ENCODE results near the gene TMEM92.
"Not testable (repeated sequence)": the region's sequence is repeated elsewhere in the genome, so short reads cannot be mapped to it uniquely, and the experiment has no call there.

TMEM92 gene

DNA sequence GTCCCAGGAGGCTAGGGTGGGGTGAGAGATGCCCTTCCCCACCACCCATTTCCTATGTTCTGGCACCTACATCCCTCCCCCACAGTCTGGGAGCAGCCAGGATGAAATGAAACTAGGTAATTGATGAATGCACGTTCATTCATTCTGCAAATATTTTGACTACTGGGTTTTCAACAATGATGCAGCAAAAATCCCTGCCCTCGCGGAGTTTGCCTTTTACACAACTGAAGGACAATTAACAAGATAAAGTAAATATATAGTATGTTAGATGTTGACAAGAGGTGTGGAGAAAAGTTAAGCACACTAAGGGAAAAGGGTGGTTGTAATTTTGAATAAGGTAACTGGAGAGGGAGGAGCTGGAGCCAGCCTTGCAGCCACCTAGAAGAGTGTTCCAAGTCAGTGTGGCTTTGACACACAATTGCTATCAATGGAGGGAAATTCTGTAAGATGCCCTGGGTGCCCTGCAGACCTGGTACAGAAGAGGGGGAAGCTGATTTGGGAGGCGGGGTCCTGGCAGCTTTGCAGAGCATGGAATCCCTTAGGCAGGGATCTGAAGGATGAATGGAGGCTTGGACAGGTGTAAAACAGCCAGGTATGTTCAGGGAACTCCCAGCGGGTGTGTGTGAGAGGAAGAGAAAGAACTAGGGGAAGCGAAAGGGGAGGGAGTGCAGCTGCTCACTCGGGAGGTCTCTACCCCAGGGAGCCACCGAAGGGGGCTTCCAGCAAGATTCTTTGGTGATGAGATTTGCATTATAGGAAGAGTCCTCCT is 2.5 kb downstream of the TMEM92 start:
- no peak for DNase-seq (ENCODE audit: low read depth in 2 of 2)

DNA sequence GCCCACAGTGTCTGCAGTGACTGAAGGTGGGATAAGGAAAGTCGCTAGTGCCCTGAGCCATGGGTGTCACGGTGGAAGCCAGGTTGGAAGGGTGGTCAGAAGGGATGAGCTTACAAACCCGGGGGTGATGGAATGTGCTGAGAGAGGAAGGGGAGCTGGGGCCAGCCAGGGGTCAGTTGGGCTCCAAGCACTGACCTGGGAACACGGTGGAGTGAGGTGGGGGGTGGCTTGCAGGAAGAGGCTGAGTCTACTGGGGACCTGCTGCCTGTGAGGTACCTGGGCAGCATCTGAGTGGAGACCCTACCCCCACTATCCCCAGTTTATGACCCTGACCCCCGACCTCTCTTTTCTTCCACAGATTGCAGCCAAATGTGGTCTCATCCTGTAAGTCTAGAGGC is 3.1 kb downstream of the TMEM92 start:
- no peak for DNase-seq (ENCODE audit: low read depth in 2 of 2)

DNA sequence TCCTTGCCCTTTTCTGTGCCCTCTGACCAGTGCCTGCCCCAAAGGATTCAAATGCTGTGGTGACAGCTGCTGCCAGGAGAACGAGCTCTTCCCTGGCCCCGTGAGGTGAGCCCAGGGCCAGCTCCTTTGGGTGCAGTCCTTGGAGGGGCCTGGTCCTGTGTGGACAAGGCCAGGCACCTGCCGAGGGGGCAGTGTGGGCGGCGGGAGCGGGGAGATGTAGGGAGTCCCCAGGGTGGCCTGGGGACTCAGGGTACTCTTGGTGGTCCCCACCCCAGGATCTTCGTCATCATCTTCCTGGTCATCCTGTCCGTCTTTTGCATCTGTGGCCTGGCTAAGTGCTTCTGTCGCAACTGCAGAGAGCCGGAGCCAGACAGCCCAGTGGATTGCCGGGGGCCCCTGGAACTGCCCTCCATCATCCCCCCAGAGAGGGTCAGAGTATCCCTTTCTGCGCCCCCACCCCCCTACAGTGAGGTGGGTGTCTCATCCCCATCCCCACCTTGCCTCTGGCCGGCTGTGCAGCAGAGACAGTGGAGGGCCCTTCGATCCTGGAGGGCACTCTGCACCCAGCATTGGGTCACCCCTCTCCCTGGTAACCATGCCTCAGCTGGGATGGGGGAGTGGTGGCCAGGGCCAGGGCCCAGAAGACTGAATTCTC is 4.4 kb downstream of the TMEM92 start:
- no peak for DNase-seq (ENCODE audit: low read depth in 2 of 2)

DNA sequence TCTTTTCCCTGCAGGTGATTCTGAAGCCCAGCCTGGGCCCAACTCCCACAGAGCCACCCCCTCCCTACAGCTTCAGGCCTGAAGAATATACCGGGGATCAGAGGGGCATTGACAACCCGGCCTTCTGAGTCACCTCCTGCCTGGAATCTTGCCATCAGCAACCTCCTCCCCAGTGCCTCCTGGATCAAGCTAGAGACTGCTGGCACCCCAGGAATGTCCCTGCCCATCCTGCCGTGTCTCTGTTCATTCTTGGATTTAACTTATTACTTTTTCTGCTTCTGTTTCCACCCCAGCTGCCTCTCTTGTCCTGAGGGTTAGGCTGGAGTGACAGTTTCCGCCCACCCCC is 4.9 kb downstream of the TMEM92 start:
- DNase-seq (ENCODE audit: low read depth in 2 of 2): no peak

DNA sequence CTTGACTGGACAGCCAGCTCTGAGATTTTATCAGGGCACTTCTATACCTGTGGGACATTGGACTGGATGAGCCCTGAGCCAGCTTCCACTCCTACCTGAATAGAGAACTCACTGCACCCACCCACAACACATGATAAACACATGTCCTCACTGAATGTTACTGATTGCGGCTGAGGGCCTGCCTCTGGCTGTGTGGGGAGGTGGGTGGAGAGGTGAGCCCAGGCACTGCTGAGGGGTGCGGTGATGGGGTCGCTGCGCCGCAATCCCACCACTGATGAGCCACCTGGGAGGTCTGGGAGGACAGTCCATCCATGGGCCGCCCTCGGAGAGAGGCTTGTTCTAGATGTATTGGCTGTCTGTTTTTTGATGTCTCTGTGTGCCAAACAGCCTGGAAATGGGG is 5.4 kb downstream of the TMEM92 start:
- DNase-seq (ENCODE audit: low read depth in 2 of 2): no peak

DNA sequence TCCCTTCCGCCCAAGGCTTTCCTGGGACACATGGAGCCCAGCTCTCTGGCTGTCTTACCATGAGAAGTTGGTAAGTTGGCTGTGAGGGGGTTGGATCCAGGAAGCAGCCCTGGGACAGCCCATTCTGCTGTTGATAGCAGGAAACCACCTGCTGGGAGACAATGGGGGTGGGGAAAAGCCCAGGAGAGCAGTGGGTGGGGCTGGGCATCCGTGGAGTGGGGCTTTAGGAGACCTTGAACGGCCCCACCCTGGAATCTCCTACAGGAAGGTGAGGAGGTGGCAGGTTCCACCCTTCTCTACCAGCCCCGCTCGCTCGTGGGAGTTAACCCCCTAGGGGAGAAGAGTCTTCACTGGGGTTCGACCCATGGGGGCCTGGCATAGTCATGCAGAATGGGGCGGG is 5.8 kb downstream of the TMEM92 start:
- DNase-seq (ENCODE audit: low read depth in 2 of 2): no peak

DNA sequence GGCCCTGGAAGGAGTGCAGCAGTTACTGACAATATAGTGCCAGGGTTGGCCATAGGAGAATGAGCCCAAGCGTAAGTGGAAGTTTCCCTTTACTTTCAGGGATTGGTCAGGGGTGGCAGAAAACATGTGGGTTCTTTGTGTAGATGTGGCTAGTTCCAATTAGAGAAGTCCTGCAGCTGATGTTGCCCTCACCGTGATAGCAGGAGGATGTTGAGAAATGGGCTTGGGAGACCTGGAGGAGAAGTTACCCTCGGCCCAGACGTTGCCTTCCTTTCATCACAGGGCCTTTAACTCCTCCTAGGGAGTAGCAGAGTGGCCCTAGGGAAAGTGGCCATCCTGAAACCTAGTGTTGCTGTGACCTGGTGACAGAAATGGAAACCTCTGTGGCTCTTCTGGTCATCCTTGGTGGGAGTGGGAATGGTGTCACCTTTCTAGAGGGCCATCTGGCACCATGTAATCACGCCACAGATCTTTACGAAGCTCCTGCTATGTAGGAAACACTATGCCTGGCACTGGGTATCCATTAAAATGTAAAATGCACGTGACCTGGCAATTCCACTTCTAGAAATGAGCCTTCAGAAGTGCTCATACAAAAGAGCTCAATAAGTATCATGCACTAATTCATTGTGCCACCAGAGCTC is 6.7 kb downstream of the TMEM92 start:
- no peak for DNase-seq (ENCODE audit: low read depth in 2 of 2)

DNA sequence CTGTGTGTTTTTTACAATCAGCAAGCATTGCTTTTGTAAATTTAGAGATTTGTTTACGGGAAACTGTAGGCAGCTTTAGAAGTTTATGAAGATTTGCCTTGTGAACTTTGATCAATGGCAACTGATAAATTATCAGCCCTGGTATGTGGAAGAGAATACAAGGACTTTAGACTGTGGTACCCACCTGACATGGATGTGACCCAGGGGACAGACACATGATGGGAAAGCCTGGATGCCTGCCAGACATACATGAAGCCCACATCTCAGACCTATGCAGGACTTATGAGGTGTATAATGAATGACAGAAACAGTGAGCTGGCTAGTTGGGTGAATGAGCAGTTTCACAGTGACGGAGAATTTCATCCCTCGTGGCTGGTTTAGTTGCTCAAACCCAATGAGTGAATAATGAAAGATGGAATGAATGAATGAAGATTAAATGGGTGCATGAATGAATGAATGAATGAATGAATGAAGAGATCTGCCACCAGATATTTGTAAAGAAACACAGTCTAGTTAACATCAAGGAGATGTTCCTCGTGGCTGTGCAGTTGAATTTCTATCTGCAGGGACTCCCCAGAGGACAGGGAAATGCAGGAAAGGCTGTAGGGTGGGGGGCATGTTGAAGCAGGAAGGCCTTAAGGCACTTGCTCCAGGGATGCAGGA is 7.6 kb downstream of the TMEM92 start:
- no peak for DNase-seq (ENCODE audit: low read depth in 2 of 2)

DNA sequence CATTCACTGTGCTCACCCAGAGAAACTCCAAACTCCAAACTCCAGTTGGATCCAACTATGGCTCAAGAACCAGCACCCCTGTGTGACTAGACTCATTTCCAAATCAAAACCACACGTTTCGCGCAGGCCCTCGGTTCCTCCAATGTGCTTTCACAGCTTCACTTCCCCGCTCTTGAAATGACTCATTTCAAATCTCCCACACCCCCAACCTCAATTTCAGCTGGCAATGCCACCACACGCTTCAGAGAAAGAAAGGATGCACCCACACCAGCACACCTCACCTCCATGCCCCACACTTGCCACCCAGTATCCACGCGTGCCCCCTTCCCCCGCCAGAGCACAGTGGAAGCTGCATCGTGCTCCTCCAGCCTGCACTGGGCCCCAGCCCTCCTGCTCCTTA is 9.0 kb downstream of the TMEM92 start:
- no peak for DNase-seq (ENCODE audit: low read depth in 2 of 2)

DNA sequence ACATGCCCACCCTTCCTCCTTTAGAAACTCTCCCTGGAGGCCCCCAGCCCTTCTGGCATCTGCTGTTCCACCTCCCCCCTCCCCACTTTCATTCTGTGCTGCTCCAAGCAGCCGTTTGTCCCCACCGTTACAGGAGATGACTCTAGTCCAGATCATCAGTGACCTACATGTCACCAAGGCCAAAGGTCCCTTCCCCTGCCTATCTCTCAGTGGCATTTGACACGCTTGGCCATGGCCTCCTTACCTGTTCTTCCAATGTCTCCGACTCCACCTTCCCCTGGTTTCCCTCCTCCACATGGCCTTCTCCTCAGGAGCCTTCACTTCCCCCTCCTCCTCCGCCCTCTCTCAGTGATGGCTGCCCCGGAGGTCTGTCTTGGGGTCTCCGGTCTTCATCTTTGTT is 9.4 kb downstream of the TMEM92 start:
- DNase-seq (ENCODE audit: low read depth in 2 of 2): no peak

DNA sequence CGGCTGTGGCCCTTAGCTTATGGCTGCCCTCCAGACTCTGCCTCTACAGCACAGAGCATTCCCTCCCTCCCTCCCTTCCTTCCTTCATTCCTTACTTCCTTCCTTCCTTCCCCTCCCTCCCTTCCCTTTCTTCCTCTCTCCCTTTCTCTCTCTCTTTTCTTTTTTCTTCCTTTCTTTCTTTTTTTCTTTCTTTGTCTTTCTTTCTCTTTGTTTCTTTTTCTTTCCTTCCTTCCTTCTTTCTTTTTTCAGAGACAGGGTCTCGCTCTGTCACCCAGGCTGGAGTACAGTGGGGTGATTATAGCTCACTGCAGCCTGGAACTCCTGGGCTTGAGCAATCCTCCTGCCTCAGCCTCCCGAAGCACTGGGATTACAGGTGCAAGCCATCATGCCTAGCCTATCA is 11.7 kb downstream of the TMEM92 start:
- DNase-seq (ENCODE audit: low read depth in 2 of 2): no peak

DNA sequence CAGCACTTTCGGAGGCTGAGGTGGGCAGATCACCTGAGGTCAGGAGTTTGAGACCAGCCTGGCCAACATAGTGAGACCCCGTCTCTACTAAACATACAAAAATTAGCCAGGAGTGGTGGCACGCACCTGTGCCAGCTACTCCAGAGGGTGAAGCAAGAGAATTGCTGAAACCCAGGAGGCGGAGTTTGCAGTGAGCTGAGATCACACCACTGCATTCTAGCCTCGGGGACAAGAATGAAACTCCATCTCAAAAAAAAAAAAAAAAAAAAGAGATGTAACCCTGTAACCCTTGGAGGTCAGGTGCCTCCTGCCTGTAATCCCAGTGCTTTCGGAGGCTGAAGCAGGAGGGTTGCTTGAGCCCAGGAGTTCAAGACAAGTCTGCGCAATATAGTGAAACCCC is 13.0 kb downstream of the TMEM92 start:
- not testable (repeated sequence) for DNase-seq (ENCODE audit: low read depth in 2 of 2)

DNA sequence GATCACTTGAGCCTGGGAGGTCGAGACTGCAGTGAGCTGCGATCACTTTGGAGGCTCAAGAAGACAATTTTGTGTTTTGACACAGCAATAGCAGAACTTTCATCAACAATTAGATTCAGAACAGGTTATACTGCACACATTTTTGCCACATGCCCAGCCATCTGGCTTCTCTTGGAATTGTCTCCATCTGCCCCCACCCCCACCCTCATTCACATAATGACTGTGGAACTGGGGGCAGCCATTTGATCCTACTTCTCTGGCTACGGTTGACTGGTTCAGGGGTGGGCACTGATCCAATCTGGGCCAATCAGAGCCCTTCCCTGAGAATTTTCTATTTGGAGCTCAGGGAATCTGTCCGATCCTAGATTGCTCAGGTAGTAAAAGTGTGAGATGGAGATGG is 14.0 kb downstream of the TMEM92 start:
- no peak for DNase-seq (ENCODE audit: low read depth in 2 of 2)

DNA sequence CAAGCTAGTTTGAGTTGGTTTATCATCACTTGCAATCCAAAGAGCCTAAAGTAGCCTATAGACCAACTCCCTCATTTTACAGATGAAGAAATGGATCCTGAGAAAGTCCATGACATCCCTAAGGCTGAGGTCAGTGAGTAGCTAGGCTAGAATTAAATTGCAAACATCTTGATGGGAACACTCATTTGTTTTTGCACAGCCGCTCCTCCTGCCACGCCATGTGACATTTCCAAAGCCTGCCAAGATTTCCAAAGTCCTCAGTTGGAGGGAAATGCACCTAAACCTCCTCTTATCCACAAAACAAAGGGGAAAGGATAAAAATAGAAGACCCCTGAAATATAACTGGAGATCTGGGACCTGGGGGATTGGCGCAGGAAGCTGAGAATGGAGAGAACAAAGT is 15.0 kb downstream of the TMEM92 start:
- DNase-seq (ENCODE audit: low read depth in 2 of 2): no peak

DNA sequence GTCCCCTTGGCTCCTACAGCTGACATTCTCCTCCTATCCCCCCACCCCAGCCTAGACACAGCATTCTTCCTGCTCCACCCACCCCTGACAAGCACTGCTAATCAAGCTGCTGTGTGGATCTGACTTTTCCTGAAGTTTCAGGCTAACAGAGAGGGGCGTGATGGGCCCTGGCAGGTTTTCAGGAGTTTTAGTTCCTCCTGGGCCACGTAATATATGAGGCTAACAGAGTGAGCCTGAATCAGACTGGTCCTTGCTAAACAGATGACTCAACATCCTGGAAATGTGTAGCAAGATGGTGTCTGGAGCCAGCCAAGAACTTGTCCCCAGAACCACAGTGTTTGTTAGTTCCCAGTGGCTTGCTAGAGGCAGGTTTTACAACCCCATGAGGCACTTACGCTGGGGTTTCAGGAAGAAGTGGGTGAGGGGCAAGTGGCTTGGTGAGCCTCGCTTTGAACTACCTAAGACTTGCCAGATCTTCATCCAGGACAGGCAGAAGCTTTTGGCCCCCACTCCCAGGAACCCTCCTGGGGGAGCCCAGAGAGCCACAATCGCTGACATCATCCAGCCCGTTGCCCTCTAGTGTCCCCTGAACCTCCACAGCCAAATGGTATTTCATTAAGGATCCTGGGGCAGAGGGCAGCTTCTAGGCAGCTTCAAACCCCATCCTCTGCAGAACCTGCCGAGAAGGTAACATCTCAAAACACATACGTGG is 15.9 kb downstream of the TMEM92 start:
- DNase-seq (ENCODE audit: low read depth in 2 of 2): no peak

DNA sequence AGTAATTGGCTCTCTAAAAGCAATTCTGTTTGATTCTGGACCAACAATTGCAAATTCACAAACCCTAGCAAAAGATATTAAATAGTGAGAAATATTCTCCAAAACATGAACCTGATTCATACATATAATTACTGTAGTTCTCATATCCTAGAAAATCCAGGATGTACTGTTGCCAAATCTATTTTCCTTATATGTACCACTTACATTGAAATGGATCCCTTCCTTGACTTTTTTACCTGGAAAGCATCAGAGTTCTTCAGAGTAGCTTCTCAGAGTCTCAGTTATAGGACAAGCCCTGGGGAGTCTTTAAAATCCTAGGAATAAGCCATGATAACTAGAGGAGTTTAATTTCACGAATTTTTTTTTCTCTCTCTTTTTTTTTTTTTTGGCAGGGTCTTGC is 16.7 kb downstream of the TMEM92 start:
- no peak for DNase-seq (ENCODE audit: low read depth in 2 of 2)

DNA sequence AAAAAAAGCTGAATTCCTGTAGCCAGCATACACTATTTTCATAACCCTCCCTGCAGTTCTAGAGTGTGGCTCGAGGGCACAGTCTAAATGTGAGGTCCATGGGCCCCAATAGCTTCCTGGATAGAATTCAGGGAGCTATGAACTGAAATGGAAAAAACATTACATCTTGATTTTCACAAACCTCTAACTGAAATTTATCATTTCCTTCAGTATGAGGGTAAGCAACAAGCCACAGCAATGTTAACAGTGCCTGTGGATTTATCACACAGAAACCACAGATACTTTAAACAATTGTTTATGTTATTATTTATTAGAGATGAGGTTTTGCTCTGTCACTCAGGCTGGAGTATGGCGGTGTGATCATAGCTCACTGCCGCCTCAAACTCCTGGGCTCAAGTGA is 18.2 kb downstream of the TMEM92 start:
- no peak for DNase-seq (ENCODE audit: low read depth in 2 of 2)

DNA sequence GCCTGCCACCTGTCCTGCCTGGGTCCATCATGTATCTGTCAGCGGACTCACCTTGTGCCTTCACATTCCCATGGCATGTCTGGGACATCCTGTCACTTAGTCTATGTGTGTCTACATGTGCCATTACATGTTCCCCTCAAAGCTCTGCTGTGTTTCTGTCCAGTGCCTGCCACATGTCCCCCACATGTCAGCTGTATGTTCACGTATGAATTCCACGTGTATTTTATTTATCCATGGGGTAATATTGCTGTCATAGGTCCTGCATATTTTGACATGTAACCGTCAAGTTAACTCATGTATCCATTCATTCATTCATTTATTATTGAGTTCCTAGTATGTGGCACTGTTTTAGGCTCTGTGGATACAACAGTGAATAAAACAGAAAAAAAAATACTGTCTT is 20.8 kb downstream of the TMEM92 start:
- DNase-seq (ENCODE audit: low read depth in 2 of 2): no peak

DNA sequence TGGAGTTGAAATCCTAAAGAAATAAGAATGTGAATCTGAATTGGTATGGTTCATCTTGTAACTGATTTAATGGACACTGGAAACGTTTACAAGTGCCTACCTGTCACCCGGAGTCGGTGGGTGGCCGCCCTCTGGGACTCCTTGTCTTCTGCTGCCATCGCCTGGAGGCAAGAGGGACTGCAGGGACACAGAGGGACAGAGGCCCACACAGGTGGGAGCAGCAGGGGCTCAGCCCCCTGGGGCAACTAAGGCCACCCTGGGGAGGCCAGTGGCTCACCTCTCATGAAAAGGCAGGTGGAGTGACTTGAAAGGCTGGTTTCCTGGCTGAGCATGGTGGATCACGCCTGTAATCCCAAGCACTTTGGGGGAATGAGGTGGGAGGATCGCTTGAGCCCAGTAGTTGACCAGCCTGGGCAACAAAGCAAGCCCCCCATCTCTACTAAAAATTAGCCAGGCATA is 23.2 kb downstream of the TMEM92 start:
- peak; percentile 67 to 68 for DNase-seq (ENCODE audit: low read depth in 2 of 2)

DNA sequence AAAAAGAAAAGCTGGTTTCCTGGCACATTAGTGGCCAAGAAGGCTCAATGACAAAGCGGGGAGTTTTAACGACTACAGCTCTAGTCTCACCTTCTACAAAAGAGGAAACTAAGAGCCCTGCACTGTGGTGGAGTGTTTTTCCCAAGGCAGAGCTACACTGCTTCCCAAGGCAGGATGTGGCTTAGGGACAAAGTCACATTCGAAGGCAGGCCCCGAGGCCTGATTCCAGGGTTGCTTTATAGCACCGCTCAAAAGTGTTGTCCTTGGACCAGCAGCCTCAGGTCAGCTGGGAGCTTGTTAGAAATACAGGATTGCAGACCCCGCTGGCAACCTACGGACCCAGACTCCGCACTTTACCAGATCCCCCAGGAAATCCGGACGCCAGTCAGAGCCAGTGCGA is 23.8 kb downstream of the TMEM92 start:
- DNase-seq (ENCODE audit: low read depth in 2 of 2): no peak

DNA sequence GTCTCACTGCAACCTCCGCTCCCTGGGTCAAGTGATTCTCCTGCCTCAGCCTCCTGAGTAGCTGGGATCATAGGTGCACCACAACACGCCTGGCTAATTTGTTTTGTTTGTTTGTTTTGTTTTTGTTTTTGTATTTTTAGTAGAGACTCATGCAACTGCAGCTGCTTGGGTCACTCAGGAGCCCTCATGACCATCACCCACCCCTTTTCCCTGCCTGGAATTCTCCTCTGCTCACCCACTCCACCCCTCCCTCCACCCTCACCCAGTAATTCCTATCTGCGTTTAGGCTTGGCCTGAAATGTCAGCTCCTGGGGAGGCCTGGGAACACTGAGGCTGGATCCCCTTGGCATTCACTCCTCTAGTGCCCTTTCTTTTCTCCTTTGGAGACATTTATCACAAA is 25.5 kb downstream of the TMEM92 start:
- no peak for DNase-seq (ENCODE audit: low read depth in 2 of 2)

DNA sequence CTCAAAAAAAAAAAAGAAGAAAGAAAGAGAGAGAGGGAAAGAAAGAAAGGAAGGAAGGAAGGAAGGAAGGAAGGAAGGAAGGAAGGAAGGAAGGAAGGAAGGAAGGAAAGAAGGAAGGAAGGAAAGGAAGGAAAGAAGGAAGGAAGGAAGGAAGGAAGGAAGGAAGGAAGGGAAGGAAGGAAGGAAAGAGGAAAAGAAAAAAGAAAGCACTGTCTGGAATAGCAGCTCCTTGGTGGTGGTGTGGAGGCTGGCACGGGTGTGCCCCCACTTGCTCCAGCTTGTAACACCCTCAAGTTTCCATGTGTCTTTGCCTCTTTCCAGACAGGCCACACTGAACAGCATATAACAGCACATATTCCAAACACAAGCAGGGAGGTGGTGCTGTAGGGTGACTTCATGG is 26.6 kb downstream of the TMEM92 start:
- DNase-seq (ENCODE audit: low read depth in 2 of 2): not testable (repeated sequence)
